SK-N-SH treated with all-trans-retinoic acid at 6 μM for 48 hours (cell line): Measurements from ENCODE around the gene TACR2.

Source experiments
- ATAC-seq: fragments of 200-7000 bp; cut with Tn5 transposase; 3 replicates; pipeline ENCODE4 v1.9.1; 2020; ENCODE audit warnings: mild to moderate bottlenecking, moderate library complexity
- ARNTL ChIP-seq: fragments of 450-650 bp; formaldehyde crosslinking; IDR thresholded peaks from 2 replicates; pipeline ENCODE4 v1.5.0; 2020; ENCODE audit warnings: low read depth, mild to moderate bottlenecking, moderate library complexity, borderline replicate concordance
- BACH2 ChIP-seq: fragments of 250-450 bp; sonication (Bioruptor Pico); IDR thresholded peaks from 2 replicates; pipeline ENCODE4 v1.9.0; 2021; ENCODE audit warnings: mild to moderate bottlenecking, borderline replicate concordance
- CREB5 ChIP-seq: fragments of 250-450 bp; sonication (Bioruptor Pico); IDR thresholded peaks from 2 replicates; pipeline ENCODE4 v1.5.1; 2020; ENCODE audit warnings: low read depth, mild to moderate bottlenecking, moderate library complexity
- CSDC2 ChIP-seq: fragments of 250-450 bp; sonication (Bioruptor Pico); IDR thresholded peaks from 2 replicates; pipeline ENCODE4 v1.5.0; 2020; ENCODE audit warnings: mild to moderate bottlenecking, moderate library complexity
- CSRNP3 ChIP-seq: fragments of 250-450 bp; sonication (Bioruptor Pico); IDR thresholded peaks from 2 replicates; pipeline ENCODE4 v1.5.1; 2021; ENCODE audit warnings: mild to moderate bottlenecking, moderate library complexity
- GLIS3 ChIP-seq: fragments of 250-450 bp; sonication (Bioruptor Pico); IDR thresholded peaks from 2 replicates; pipeline ENCODE4 v1.5.0; 2020; ENCODE audit warnings: mild to moderate bottlenecking, moderate library complexity
- ISL1 ChIP-seq: fragments of 250-450 bp; sonication (Bioruptor Pico); IDR thresholded peaks from 2 replicates; pipeline ENCODE4 v2.1.2; 2022; ENCODE audit warnings: mild to moderate bottlenecking, moderate library complexity
- OSR1 ChIP-seq: fragments of 250-450 bp; sonication (Bioruptor Pico); IDR thresholded peaks from 2 replicates; pipeline ENCODE4 v1.8.0; 2022; ENCODE audit warnings: moderate library complexity, mild to moderate bottlenecking, inconsistent platforms
- PATZ1 ChIP-seq: fragments of 250-450 bp; sonication (Bioruptor Pico); IDR thresholded peaks from 2 replicates; pipeline ENCODE4 v1.8.0; 2020; ENCODE audit warnings: mild to moderate bottlenecking, moderate library complexity, borderline replicate concordance
- POU6F1 ChIP-seq: fragments of 250-450 bp; sonication (Bioruptor Pico); IDR thresholded peaks from 2 replicates; pipeline ENCODE4 v1.8.0; 2021; ENCODE audit warnings: low read depth, mild to moderate bottlenecking, moderate library complexity, borderline replicate concordance
- PPARA ChIP-seq: fragments of 250-450 bp; sonication (Bioruptor Pico); IDR thresholded peaks from 2 replicates; pipeline ENCODE4 v1.5.0; 2020; ENCODE audit warnings: mild to moderate bottlenecking, borderline replicate concordance
- RARB ChIP-seq: fragments of 250-450 bp; sonication (Bioruptor Pico); IDR thresholded peaks from 2 replicates; pipeline ENCODE4 v1.8.0; 2021; ENCODE audit warnings: mild to moderate bottlenecking, moderate library complexity
- SNAI2 ChIP-seq: fragments of 250-450 bp; sonication (Bioruptor Pico); IDR thresholded peaks from 2 replicates; pipeline ENCODE4 v1.5.0; 2020; ENCODE audit warnings: mild to moderate bottlenecking, moderate library complexity
- TCF4 ChIP-seq: fragments of 250-450 bp; sonication (Bioruptor Pico); IDR thresholded peaks from 2 replicates; pipeline ENCODE4 v1.8.0; 2021; ENCODE audit warnings: mild to moderate bottlenecking, moderate library complexity, borderline replicate concordance
- TOX ChIP-seq: fragments of 250-450 bp; sonication (Bioruptor Pico); IDR thresholded peaks from 2 replicates; pipeline ENCODE4 v1.8.0; 2021; ENCODE audit warnings: mild to moderate bottlenecking, moderate library complexity, borderline replicate concordance
- TSHZ2 ChIP-seq: fragments of 250-450 bp; sonication (Bioruptor Pico); IDR thresholded peaks from 2 replicates; pipeline ENCODE4 v1.5.0; 2020; ENCODE audit warnings: mild to moderate bottlenecking, moderate library complexity
- ZC3H10 ChIP-seq: fragments of 250-450 bp; sonication (Bioruptor Pico); IDR thresholded peaks from 2 replicates; pipeline ENCODE4 v1.5.1; 2021; ENCODE audit warnings: mild to moderate bottlenecking, moderate library complexity
- ZFP30 ChIP-seq: fragments of 450-650 bp; formaldehyde crosslinking; IDR thresholded peaks from 2 replicates; pipeline ENCODE4 v1.5.0; 2022; ENCODE audit warnings: mild to moderate bottlenecking, moderate library complexity
- ZNF565 ChIP-seq: fragments of 450-650 bp; formaldehyde crosslinking; conservative IDR thresholded peaks from 2 replicates; pipeline ENCODE4 v1.5.0; 2020; ENCODE audit warnings: low read depth, mild to moderate bottlenecking, moderate library complexity
- ZNF70 ChIP-seq: fragments of 450-650 bp; formaldehyde crosslinking; IDR thresholded peaks from 2 replicates; pipeline ENCODE4 v1.5.0; 2020; ENCODE audit warnings: mild to moderate bottlenecking, moderate library complexity
- ZNF8 ChIP-seq: fragments of 450-650 bp; formaldehyde crosslinking; IDR thresholded peaks from 2 replicates; pipeline ENCODE4 v1.5.0; 2020; ENCODE audit warnings: mild to moderate bottlenecking, moderate library complexity

TACR2 gene

GRCh38 chr10:69422676-69423075 lies 6.0 kb upstream of the TACR2 start:
- ATAC-seq = no peak
- no peak for TF ChIP-seq CREB5 (CRISPR knock-in tag)
- TF ChIP-seq ISL1 (CRISPR knock-in tag) = no peak
- TF ChIP-seq PATZ1 (CRISPR knock-in tag) = no peak

DNA sequence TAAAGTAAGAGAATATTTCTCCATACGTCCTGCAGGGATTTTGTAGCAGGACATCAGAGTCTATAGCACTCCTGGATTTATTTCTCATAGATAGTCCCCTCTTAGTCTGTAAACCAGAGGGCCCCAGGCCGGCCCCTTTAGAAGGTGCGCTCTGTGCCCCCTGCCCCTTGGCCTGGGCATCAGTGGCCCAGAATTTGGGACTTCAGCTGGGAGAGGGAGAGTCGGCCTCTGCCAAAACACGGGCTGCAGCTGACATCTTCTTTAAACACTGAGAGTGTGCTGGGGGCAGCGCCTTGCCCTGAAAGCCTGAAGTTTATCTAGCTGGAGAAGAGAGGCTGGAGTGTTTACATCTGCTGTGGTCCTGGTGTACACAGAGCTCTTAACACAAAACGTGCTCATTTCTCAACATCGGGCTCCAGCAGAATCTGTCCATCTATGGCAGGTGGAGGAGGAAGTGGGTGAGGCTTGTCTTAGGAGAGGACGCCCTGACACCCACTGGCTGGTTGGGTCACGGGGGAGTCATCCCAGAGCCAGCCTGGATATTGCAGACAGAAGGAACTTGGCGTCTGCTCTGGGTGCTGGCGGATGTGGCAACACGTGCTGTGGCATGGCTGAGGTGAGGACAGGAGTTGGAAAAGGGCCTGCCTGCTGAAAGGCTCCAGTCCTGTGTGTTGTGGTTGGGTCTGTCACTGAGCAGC lies 5.0 kb upstream of the TACR2 start:
- no peak for ATAC-seq
- TF ChIP-seq PATZ1 (CRISPR knock-in tag) = no peak
- TF ChIP-seq ISL1 (CRISPR knock-in tag) = no peak
- TF ChIP-seq CSRNP3 (CRISPR knock-in tag) = no peak
- no peak for TF ChIP-seq ZNF70 (CRISPR knock-in tag)
- no peak for TF ChIP-seq ZNF565 (CRISPR knock-in tag)
- TF ChIP-seq TSHZ2 = no peak
- no peak for TF ChIP-seq PPARA (CRISPR knock-in tag)
- TF ChIP-seq BACH2 = no peak
- no peak for TF ChIP-seq SNAI2 (CRISPR knock-in tag)
- TF ChIP-seq CSDC2 = no peak
- TF ChIP-seq ZC3H10 = no peak
- TF ChIP-seq TOX (CRISPR knock-in tag) = no peak
- no peak for TF ChIP-seq GLIS3 (CRISPR knock-in tag)
- no peak for TF ChIP-seq TCF4

DNA sequence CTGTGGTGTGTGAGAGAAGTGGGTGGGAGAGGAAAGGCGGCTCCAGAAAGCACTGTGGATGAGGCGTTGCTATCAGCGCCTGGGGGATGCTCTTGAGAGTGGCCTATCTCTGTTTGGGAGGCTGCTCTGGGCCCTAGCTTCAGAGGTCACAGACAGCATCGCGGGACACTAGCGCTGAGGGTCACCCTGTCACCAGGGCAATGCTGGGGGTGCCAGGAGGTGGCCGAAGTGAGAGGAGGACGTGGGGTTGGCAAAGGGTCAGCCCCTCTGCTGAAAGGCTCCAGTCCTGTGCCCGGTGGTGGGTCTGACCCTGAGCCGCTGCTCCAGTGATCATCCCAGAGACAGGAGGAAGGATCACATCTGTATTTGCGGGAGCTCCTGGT lies 3.0 kb upstream of the TACR2 start:
- no peak for ATAC-seq
- TF ChIP-seq CREB5 (CRISPR knock-in tag) = no peak
- TF ChIP-seq GLIS3 (CRISPR knock-in tag) = no peak
- no peak for TF ChIP-seq OSR1 (CRISPR knock-in tag)
- no peak for TF ChIP-seq ZFP30 (CRISPR knock-in tag)
- TF ChIP-seq SNAI2 (CRISPR knock-in tag) = no peak
- TF ChIP-seq PPARA (CRISPR knock-in tag) = no peak
- no peak for TF ChIP-seq ZNF70 (CRISPR knock-in tag)
- TF ChIP-seq TOX (CRISPR knock-in tag) = no peak
- TF ChIP-seq TCF4 = no peak
- no peak for TF ChIP-seq ZNF8 (CRISPR knock-in tag)
- no peak for TF ChIP-seq ZNF565 (CRISPR knock-in tag)
- TF ChIP-seq ZC3H10 = no peak
- TF ChIP-seq RARB (CRISPR knock-in tag) = no peak
- TF ChIP-seq ISL1 (CRISPR knock-in tag) = no peak
- no peak for TF ChIP-seq CSDC2
- no peak for TF ChIP-seq ARNTL (CRISPR knock-in tag)
- TF ChIP-seq POU6F1 (CRISPR knock-in tag) = no peak
- TF ChIP-seq PATZ1 (CRISPR knock-in tag) = no peak
